Measurements from ENCODE around the gene NRL. TPM values are rescaled to one million over a fixed set of nuclear protein-coding genes. Genes with fewer than 3 reads are reported as not detected.

NRL gene
- total RNA-seq, 1 experiment from 2014 or later, result 2.5 TPM

DNA sequence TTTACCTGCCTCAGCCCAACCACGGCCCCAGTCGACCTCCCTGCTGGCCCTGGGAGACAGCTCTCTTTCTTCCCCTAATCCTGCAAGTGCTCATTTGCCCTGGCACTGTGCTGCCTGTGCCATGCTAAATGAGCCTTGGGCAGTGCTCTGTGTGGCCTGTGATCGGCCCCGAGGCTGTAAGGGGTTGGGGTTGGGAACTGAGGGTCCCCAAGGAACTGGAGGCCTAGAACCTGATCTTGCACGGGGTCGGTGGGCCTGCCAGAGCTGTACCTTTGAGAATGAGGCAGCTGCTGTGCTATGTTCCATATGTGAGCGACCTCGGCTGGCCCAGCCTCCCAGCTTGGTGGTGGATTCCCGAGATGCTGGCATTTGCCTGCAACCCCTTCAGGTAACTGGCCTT is 35.3 kb upstream of the NRL start:
- H2BK12ac ChIP-seq (ENCODE audit: insufficient read length, low read depth, low read length), result no peak overlapping the region
- H2BK5ac ChIP-seq (ENCODE audit: insufficient read length, low read length), result no peak overlapping the region
- Mint-ChIP-seq H3K4me1 (peaks cover 21 to 24% of the 10 kb centered on the region in 2 experiments), H3K36me3 (ENCODE audit: insufficient read depth in 1 of 3, low read depth in 3 of 3) (peaks cover 28 to 60% (median 58%) of the 10 kb centered on the region in 3 experiments), H3K4me3 (no peak overlapping the region), H3K27me3 (ENCODE audit: low read depth) (no peaks in the 10 kb centered on the region), H3K27ac (no peak overlapping the region; a peak in 1 of 7 replicates), H3K9me3 (no peaks in the 10 kb centered on the region)
- H3K9me3 ChIP-seq (ENCODE audit: control insufficient read depth, low read depth, low read length), result no peaks in the 10 kb centered on the region
- H2BK20ac ChIP-seq (ENCODE audit: low read depth, low read length, poor library complexity, severe bottlenecking), result no peak overlapping the region
- H2BK15ac ChIP-seq (ENCODE audit: low read depth, low read length), result no peak overlapping the region
- no peak overlapping the region for H3K56ac ChIP-seq (ENCODE audit: insufficient read length, low read depth, low read length)
- no peak for TF ChIP-seq CTCF (conservative IDR thresholded peaks at IDR 0.05)
- no peak overlapping the region for H3K14ac ChIP-seq (ENCODE audit: insufficient read depth, low read length)
- no peak overlapping the region for H3K9ac ChIP-seq (ENCODE audit: extremely low read depth, insufficient read length, low read length)
- H4K91ac ChIP-seq (ENCODE audit: insufficient read length, low read depth, low read length), result no peak overlapping the region
- H3K18ac ChIP-seq (ENCODE audit: insufficient read length, low read depth, low read length), result no peak overlapping the region
- no peak overlapping the region for H2BK120ac ChIP-seq (ENCODE audit: low read depth, low read length, poor library complexity, severe bottlenecking)
- no peak overlapping the region for H4K8ac ChIP-seq (replicated peaks; ENCODE audit: insufficient read length, low read depth, low read length)
- WGBS (ENCODE audit: extremely low coverage, insufficient read length, low lambda C conversion rate), result no CpG with 5 or more reads among the region's 9 CpGs
- H3K4me1 ChIP-seq (ENCODE audit: insufficient read depth, low read length), result no peaks in the 10 kb centered on the region
- H3K79me1 ChIP-seq (ENCODE audit: insufficient read depth, low read depth, low read length, poor library complexity, severe bottlenecking), result peaks cover 4% of the 10 kb centered on the region
- peaks cover 8% of the 10 kb centered on the region; the same call in 1 of the 2 replicates for H3K79me2 ChIP-seq (ENCODE audit: insufficient read depth, low read length)
- H3K27ac ChIP-seq (ENCODE audit: insufficient read length, low read depth, low read length), result no peak overlapping the region
- H3K4me2 ChIP-seq (ENCODE audit: insufficient read depth, insufficient read length, low read length), result no peak overlapping the region
- no peaks in the 10 kb centered on the region for H3K27me3 ChIP-seq (ENCODE audit: insufficient read depth, low read length)
- DNase-seq, result no peak
- no peak overlapping the region for H2AK5ac ChIP-seq (ENCODE audit: insufficient read length, low read length)
- no peak overlapping the region for H4K5ac ChIP-seq (ENCODE audit: insufficient read length, low read depth, low read length)
- no peak overlapping the region for H3K4ac ChIP-seq (ENCODE audit: low read depth, low read length)
- no peak overlapping the region for H2AFZ ChIP-seq (ENCODE audit: low read length)
- no peak overlapping the region for H3K23ac ChIP-seq (ENCODE audit: insufficient read length, low read depth, low read length)
- peaks cover 19% of the 10 kb centered on the region for H3K23me2 ChIP-seq (ENCODE audit: insufficient read length, low read depth, low read length, poor library complexity, severe bottlenecking)
- no peaks in the 10 kb centered on the region for H4K20me1 ChIP-seq (ENCODE audit: control insufficient read depth, insufficient read depth, insufficient read length)
- no peak overlapping the region for H3T11ph ChIP-seq (ENCODE audit: low read length)

All from H9 (cell line).